AG04450 (cell line): ENCODE data around the gene FRAT2. TPM values are rescaled to one million over a fixed set of nuclear protein-coding genes. Genes with fewer than 3 reads are reported as not detected.

Experiments used
- CTCF ChIA-PET: fragments of 300-600, 350-600 bp; formaldehyde crosslinking; extraction: SDS; loops from one replicate; lab custom pipeline; 2022; ENCODE audit warnings: antibody characterized with exemption, inconsistent platforms; lab: Charles Lee
- POLR2A ChIA-PET: fragments of 350-600 bp; formaldehyde crosslinking; extraction: SDS; loops from one replicate; lab custom pipeline; 2021; ENCODE audit warnings: antibody characterized with exemption, inconsistent platforms; lab: Yijun Ruan, JAX
- DNase-seq: peaks from one replicate; pipeline ENCODE4 v3.0.0-alpha.2; 2011; ENCODE audit warnings: low read depth, low spot score
- H3K27ac ChIP-seq: one replicate; pipeline ENCODE4 v1.5.1; 2012; ENCODE audit warnings: low read depth, low read length, control low read depth
- H3K27me3 ChIP-seq: one replicate; pipeline ENCODE4 v1.6.0; 2012; ENCODE audit warnings: low read length; ENCODE audit not compliant: control insufficient read depth, insufficient read depth
- H3K4me3 ChIP-seq: 2 replicates; pipeline ENCODE4 v1.5.1; 2011; ENCODE audit warnings: mild to moderate bottlenecking, low read depth, low read length, control low read depth
- H3K9me3 ChIP-seq: 2 replicates; pipeline ENCODE4 v1.5.1; 2012; ENCODE audit warnings: low read length; ENCODE audit not compliant: control insufficient read depth, insufficient read depth
- polyA plus RNA-seq: library from polyadenylated mRNA; depleted of rRNA; stranded (reverse); fragments of >200 nt; gene quantifications from 2 replicates; pipeline ENCODE4 v1.2.3, GENCODE V29; 2011
- TF ChIP-seq, protein P1 (sequence below): IDR thresholded peaks from 2 replicates; pipeline ENCODE4 v1.5.1; 2011; ENCODE audit warnings: low read depth, low read length, control low read depth, inconsistent platforms

The FRAT2 gene
- polyA plus RNA-seq, 1 experiment, result 2.6 TPM

DNA sequence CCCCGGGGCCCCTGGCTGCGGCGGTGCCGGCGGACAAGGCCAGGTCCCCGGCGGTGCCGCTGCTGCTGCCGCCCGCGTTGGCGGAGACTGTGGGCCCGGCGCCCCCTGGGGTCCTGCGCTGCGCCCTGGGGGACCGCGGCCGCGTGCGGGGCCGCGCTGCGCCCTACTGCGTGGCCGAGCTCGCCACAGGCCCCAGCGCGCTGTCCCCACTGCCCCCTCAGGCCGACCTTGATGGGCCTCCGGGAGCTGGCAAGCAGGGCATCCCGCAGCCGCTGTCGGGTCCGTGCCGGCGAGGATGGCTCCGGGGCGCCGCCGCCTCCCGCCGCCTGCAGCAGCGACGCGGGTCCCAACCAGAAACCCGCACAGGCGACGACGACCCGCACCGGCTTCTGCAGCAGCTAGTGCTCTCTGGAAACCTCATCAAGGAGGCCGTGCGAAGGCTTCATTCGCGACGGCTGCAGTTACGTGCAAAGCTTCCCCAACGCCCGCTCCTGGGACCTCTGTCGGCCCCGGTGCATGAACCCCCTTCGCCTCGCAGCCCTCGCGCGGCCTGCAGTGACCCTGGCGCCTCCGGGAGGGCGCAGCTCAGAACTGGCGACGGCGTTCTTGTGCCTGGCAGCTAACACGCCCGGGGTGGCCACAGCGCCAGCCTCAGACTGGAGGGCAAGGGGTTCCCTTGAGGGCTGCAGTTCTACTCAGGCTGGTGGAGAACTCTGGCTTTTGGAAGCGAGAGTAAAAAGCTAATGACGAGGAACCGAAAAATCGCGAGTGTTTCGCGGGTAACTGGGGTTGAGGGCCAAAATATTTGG lies 14.7 kb downstream of the FRAT2 start:
- no peak for DNase-seq

DNA sequence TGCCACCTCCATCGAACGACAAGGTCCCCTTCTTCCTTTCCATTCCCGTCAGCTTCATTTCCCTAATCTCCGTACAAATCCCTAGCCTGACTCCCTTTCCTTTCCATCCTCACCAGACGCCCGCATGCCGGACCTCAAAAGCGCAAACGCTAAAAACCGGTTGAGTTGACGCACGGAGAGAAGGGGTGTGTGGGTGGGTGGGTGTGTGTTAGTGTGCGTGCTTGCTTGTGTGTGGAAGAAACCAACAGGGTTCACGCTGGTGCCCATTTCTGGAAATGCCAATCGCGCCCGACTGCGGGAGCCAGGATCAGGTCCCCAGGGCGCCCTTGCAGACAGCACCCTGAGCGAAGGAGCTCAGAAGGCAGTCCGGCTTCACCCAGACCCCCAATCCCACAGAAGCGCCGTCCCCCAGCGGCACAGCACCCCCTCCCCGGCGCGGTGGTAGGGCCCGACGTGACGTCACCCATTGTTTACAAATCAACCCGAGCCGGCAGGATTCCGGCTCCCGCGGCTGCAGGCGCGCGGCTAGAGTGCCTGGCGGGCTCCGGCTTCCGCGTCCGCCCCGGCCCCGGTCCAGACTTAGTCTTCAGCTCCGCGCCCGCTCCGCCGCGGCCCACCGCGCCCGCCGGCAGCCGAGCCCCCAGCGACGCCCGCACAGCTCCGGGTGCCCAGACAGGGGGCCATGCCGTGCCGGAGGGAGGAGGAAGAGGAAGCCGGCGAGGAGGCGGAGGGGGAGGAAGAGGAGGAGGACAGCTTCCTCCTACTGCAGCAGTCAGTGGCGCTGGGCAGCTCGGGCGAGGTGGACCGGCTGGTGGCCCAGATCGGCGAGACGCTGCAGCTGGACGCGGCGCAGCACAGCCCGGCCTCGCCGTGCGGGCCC lies 15.5 kb downstream of the FRAT2 start, which contains the start of gene FRAT1:
Gene FRAT1, plus strand, starts transcription at position 500 of the 880 bp plus-strand sequence. Its CDS starts 183 bp downstream, at position 683.
- Histone ChIP-seq H3K27me3 (peaks cover 6% of the 10 kb centered on the region), H3K9me3 (no peaks in the 10 kb centered on the region), H3K27ac (peak within 1 kb of the TSS; percentile 98), H3K4me3 (peak within 1 kb of the TSS; percentile 79)
- ChIA-PET CTCF (interaction anchor here (0.6 to 2.0 kb wide), 5 partner anchors 12 to 117 kb away, joined by 3 to 9 read pairs (median 5); no protein-coding TSS in a partner anchor), POLR2A (interaction anchor here (0.7 to 2.3 kb wide), 4 partner anchors 15 to 99 kb away, joined by 4 to 18 read pairs (median 5); partner anchors contain the start of genes ARHGAP19 and FRAT2)
- peak; percentile 88 for DNase-seq
- TF ChIP-seq, protein P1, sequence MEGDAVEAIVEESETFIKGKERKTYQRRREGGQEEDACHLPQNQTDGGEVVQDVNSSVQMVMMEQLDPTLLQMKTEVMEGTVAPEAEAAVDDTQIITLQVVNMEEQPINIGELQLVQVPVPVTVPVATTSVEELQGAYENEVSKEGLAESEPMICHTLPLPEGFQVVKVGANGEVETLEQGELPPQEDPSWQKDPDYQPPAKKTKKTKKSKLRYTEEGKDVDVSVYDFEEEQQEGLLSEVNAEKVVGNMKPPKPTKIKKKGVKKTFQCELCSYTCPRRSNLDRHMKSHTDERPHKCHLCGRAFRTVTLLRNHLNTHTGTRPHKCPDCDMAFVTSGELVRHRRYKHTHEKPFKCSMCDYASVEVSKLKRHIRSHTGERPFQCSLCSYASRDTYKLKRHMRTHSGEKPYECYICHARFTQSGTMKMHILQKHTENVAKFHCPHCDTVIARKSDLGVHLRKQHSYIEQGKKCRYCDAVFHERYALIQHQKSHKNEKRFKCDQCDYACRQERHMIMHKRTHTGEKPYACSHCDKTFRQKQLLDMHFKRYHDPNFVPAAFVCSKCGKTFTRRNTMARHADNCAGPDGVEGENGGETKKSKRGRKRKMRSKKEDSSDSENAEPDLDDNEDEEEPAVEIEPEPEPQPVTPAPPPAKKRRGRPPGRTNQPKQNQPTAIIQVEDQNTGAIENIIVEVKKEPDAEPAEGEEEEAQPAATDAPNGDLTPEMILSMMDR, result no peak

More for the DNA sequence above, 14.7 kb downstream of the FRAT2 start:
- CTCF ChIA-PET, result interaction anchor here (0.8 to 2.0 kb wide), 5 partner anchors 11 to 85 kb away, joined by 3 to 7 read pairs (median 4); no protein-coding TSS in a partner anchor
- H3K4me3 ChIP-seq, result peak overlapping the region; percentile 79
- TF ChIP-seq, protein P1, result no peak
- H3K27ac ChIP-seq, result no peak overlapping the region
- no peaks in the 10 kb centered on the region for H3K9me3 ChIP-seq
- H3K27me3 ChIP-seq, result peaks cover 6% of the 10 kb centered on the region
- POLR2A ChIA-PET, result interaction anchor here (1.0 to 2.3 kb wide), 4 partner anchors 8 to 41 kb away, joined by 4 to 18 read pairs (median 5); partner anchors contain the start of genes ARHGAP19 and FRAT2

DNA sequence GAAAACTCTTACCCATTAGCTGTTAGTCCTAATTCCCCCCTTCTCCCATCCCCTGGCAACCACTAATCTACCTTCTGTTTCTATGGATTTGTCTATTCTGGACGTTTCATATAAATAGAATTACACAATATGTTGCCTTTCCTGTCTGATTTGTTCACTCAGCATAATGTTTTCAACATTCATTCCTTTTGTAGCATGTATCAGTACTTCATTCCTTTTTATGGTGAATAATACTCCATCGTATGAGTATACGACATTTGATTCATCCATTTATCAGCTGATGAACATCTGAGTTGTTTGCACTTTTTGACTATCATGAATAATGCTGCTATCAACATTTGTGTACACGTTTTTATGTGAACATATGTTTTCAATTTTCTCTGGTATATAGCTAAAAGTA lies 19.9 kb downstream of the FRAT2 start:
- Histone ChIP-seq H3K27me3 (no peaks in the 10 kb centered on the region), H3K9me3 (no peaks in the 10 kb centered on the region), H3K27ac (no peak overlapping the region), H3K4me3 (no peak overlapping the region)
- no peak for DNase-seq
- POLR2A ChIA-PET, result interaction anchor here (0.7 kb wide), 1 partner anchor 18 kb away, joined by 3 read pairs; no protein-coding TSS in a partner anchor
- TF ChIP-seq, protein P1, result no peak
- CTCF ChIA-PET, result interaction anchor here (0.7 kb wide), 1 partner anchor 36 kb away, joined by 3 read pairs; no protein-coding TSS in a partner anchor

DNA sequence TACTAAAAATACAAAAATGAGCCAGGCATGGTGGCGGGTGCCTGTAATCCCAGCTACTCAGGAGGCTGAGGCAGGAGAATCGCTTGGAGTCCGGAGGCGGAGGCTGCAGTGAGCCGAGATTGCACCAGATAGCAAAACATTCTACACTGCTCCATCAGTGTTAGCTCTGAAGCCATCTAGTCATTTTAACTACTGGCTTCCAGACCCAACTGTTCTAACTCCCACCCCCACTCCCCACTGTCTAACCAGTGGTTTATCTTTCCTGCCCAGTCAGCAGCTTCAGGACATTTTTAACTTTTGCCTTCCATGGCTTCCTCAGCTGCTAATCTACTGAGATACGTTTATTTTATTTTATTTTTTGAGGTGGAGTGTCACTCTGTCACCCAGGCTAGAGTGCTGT lies 21.6 kb downstream of the FRAT2 start:
- no peaks in the 10 kb centered on the region for H3K9me3 ChIP-seq
- H3K27ac ChIP-seq, result no peak overlapping the region
- no peaks in the 10 kb centered on the region for H3K27me3 ChIP-seq
- TF ChIP-seq, protein P1, result no peak
- ChIA-PET POLR2A (no interaction called here), CTCF (no interaction called here)
- DNase-seq, result no peak
- H3K4me3 ChIP-seq, result no peak overlapping the region
